Inferior parietal cortex (tissue), 1 donor: ENCODE measurements around the gene CHDH.

Experiments used
- DNase-seq: peaks from one replicate; pipeline ENCODE4 v3.0.0-alpha.2; 2016; ENCODE audit errors: extremely low spot score

Gene CHDH

DNA sequence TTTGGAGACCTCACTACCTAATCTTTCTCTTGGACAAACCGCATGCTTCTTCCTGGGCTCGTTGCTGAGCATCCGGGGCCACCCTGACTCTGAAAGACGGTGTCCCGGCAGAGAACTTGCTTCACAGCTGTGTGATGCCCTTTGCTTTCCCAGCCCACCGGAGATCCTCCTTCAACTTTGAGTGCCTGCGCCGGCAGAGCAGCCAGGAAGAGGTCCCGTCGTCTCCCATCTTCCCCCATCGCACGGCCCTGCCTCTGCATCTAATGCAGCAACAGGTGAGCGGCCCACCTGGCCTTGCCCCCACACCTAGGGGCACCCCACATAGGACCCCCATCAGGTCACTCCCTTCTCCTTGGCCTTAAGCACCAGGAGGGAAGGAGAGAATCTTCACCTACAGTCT, 37.7 kb downstream of the CHDH start:
- DNase-seq, result no peak

DNA sequence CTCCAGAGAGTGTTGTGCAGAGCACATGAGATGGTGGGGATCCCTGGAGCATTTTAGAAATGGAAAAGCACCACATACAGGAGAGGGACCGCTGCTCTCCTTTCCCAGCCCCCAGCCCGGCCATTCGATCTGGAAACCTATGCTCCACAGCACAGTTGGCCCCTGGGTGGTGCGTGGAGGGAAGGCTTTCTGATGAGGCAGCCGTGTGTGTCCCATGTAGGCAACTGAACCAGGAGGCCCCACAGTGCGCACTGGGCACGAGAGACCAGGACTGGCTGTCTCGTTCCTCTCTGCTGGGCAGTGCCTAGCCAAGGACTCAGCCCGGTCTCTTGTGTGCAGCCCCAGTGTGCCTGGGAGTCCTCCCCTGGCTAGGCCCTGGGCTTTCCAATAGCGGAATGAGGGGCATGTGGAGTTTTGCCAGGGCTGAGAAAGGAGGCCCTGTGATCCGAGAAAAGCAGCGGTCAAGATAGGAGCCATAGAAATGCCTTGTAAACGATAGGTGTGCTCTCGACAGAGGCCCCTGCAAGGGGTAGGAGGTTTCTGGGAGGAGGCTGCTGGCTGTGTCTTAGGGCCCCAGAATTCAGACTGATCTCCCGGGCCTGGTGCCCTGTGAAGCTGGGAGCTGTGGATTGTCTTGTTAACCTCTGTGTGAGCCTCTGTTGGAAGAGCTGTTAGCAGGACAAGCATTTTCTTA, 39.0 kb downstream of the CHDH start:
- no peak for DNase-seq

- DNase-seq, result peak; percentile 52
Observed at GRCh38 chr3:53806182-53807116, 39.8 kb downstream of the CHDH start.

DNA sequence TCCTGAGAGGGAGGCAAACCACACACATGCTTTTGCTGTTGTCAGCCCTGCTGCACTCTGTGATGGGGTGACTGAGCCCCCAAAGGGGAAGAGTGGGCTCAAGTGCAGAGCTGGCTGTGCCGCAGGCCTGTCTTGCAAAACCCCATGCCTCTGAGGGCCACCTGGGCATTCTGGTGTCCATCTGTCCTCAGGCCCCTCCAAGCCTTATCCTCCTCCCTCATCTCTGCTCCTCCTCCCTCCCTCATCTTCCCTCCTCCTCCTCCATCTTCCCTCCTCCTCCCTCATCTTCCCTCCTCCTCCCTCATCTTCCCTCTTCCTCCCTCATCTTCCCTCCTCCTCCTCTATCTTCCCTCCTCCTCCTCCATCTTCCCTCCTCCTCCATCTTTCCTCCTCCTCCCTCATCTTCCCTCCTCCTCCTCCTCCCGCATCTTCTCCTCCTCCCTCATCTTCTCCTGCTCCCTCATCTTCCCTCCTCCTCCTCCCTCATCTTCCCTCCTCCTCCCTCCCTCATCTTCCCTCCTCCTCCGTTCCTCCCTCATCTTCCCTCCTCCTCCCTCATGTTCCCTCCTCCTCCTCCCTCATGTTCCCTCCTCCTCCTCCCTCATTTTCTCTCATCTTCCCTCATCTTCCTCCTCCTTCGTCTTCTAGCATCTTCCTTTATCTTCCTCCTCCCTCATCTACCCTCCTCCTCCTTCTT, 40.6 kb downstream of the CHDH start:
- DNase-seq, result no peak

GRCh38 chr3:53804697-53805462, 41.3 kb downstream of the CHDH start:
- DNase-seq, result no peak

GRCh38 chr3:53803816-53804695, 42.2 kb downstream of the CHDH start:
- no peak for DNase-seq

GRCh38 chr3:53803124-53803815, 42.9 kb downstream of the CHDH start:
- no peak for DNase-seq

DNA sequence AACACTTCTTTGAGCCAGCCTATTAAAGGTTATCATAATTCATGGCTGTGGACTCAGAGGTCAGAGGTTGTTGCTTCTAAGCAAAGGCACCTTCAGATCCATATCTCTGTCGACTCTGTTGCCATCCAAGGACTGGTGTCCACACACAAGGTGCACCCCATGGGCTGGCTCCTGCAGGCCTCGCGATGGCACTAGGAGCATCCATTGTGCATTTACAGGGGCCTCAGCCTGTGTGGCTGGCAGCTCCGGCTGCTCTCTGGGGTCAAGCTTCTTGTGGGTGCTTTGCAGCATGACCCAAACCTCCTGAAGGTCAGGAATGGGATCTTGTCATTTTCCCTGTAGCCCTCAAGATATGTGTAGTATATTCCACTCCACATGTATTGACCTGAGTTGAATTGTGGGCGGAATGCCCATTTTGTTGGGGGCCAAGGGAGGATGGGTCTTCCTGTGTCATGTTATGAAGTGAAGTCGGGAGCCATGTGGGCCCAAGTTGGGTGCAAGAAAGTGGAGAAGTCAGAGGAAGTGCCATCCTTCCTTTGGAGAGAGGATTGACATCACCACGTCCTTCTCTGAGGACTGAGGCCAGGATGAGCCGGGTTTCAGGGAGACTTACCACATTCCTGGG, 43.9 kb downstream of the CHDH start:
- DNase-seq, result no peak

GRCh38 chr3:53801319-53801718, 44.9 kb downstream of the CHDH start:
- DNase-seq, result no peak

GRCh38 chr3:53800041-53800906, 45.9 kb downstream of the CHDH start:
- no peak for DNase-seq

- no peak for DNase-seq
Observed at GRCh38 chr3:53799338-53799865, 46.8 kb downstream of the CHDH start.

DNA sequence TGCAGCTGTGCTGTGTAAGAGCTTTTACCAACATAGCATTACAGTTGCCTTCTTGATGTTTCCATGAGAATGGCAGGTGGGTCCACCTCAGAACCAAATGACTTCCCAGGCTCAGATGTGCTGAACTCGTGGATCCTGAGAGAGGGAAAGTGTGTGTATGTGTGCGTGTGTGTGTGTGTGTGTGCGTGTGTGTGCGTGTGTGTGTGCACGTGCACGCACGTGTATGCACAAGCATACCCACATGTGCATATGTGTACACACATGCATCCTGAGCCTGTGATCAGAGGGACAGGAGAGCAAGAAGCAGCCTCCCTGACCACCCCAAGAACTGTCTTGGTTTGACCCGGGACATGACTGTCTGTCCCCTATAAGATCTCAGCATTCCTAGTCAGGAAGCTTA, 48.1 kb downstream of the CHDH start:
- DNase-seq, result no peak

GRCh38 chr3:53795789-53796560, 50.2 kb downstream of the CHDH start:
- peak; percentile 37 for DNase-seq

- DNase-seq, result no peak
Observed at GRCh38 chr3:53795176-53795575, 51.0 kb downstream of the CHDH start.

DNA sequence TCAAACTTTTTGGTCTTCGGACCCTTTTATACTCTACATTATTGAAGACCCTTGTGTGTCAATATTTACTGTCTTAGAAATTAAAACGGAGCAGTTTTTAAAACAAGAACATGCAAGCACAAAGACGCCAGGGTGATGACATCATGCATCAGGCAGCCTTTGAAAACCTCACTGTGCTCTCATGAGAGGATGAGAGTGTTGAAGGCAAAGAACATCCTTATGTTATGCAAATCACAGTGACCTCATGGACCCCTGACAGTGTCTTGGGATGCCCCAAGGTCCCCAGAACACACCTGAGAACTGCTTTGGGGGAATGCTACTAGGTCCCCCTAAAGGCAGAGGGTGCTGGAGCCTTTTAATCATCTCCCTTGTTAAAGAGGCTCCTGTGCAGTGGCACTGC, 51.6 kb downstream of the CHDH start:
- no peak for DNase-seq

DNA sequence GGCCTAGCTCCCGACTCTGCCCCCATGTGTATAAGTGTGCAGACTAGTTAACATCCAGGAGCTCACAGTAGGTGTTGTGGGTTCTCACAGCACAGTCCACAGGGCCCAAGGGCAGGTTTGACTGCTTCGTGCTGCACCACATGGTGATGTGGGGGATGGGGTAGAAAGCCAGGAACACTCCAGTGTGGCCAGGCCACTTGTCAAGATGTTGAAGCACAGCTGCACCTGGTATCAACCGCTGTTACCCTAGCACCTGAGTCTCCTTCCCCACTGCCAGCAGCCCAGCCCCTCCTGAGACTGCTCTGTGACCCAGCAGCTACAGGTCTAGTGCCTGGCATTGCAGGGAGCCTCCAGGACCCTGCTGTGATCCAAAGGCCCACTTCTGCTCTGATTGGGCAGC, 53.4 kb downstream of the CHDH start:
- DNase-seq, result no peak

DNA sequence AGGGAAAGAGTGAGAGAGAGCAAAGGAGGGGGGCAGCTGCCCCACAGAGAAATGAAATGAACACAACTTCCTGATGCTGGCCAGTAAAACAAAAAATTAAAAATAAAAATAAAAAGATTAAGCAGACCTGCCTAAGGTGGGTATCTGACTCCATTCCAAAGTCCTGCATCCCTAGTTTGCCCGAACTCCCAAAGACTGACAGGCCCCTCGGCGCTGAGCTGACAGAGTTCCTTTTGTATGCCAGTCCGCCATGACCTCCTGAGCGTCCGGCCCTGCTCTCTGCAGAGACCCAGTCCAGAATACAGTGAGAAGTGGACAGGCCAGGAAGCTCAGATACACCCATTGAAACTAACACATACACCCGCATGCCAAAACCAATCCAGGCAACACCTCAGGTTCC, 54.9 kb downstream of the CHDH start:
- DNase-seq, result no peak

- no peak for DNase-seq
Observed at GRCh38 chr3:53790470-53790869, 55.7 kb downstream of the CHDH start.
